ENCODE results near the gene UBE3C.

DNA sequence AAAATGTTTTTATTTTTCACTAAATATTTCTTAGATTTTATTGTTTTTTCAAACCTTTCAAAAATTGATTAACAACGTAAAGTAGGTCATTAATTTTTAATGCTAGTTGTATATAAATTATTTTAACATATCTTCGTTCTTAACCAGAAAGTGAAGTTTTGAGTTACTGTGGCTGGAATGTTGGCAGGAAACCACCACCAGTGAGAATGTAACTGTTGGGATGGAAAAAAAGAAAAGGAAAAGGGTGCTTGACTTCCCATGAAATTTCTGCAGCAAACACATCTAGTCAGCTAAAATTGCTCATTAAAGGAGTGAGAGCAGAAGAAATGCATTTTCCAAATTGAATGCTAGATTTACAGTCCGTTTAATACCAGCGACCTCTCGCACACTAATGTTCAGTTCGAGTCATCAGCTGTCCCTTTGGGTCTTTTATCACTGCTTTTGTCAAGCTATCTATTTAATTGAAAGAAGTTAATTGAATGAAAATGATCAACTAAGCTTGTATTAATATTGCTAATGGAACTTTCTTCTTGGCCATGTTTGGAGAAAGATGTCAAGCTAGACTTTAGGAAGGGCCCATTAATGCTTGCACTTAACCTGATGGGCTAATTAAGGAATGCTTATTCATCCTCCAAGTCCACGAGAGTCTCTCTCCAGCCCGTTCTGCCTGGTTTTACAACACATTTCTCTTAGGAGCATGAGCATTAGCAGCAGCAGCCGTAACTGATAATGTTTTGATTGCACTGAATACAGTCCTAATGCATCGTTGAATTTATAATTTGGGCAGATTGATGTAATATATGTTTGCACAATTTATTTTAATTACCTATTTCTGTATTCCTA is 70.1 kb downstream of the UBE3C start:
- TF ChIP-seq, protein P1, sequence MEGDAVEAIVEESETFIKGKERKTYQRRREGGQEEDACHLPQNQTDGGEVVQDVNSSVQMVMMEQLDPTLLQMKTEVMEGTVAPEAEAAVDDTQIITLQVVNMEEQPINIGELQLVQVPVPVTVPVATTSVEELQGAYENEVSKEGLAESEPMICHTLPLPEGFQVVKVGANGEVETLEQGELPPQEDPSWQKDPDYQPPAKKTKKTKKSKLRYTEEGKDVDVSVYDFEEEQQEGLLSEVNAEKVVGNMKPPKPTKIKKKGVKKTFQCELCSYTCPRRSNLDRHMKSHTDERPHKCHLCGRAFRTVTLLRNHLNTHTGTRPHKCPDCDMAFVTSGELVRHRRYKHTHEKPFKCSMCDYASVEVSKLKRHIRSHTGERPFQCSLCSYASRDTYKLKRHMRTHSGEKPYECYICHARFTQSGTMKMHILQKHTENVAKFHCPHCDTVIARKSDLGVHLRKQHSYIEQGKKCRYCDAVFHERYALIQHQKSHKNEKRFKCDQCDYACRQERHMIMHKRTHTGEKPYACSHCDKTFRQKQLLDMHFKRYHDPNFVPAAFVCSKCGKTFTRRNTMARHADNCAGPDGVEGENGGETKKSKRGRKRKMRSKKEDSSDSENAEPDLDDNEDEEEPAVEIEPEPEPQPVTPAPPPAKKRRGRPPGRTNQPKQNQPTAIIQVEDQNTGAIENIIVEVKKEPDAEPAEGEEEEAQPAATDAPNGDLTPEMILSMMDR (IDR thresholded peaks at IDR 0.05; ENCODE audit: poor library complexity, severe bottlenecking), result no peak
- no peak for TF ChIP-seq POLR2AphosphoS5 (IDR thresholded peaks at IDR 0.05)
- no peak for TF ChIP-seq EZH2 (IDR thresholded peaks at IDR 0.05; ENCODE audit: borderline replicate concordance, insufficient read depth, low read length, poor library complexity, severe bottlenecking)
- TF ChIP-seq, protein P2, sequence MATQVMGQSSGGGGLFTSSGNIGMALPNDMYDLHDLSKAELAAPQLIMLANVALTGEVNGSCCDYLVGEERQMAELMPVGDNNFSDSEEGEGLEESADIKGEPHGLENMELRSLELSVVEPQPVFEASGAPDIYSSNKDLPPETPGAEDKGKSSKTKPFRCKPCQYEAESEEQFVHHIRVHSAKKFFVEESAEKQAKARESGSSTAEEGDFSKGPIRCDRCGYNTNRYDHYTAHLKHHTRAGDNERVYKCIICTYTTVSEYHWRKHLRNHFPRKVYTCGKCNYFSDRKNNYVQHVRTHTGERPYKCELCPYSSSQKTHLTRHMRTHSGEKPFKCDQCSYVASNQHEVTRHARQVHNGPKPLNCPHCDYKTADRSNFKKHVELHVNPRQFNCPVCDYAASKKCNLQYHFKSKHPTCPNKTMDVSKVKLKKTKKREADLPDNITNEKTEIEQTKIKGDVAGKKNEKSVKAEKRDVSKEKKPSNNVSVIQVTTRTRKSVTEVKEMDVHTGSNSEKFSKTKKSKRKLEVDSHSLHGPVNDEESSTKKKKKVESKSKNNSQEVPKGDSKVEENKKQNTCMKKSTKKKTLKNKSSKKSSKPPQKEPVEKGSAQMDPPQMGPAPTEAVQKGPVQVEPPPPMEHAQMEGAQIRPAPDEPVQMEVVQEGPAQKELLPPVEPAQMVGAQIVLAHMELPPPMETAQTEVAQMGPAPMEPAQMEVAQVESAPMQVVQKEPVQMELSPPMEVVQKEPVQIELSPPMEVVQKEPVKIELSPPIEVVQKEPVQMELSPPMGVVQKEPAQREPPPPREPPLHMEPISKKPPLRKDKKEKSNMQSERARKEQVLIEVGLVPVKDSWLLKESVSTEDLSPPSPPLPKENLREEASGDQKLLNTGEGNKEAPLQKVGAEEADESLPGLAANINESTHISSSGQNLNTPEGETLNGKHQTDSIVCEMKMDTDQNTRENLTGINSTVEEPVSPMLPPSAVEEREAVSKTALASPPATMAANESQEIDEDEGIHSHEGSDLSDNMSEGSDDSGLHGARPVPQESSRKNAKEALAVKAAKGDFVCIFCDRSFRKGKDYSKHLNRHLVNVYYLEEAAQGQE (IDR thresholded peaks at IDR 0.05; ENCODE audit: borderline replicate concordance), result no peak
- no peak for TF ChIP-seq TAF1 (IDR thresholded peaks at IDR 0.05; ENCODE audit: low read depth)

All from neural cell (in vitro differentiated cells).